Vagina (tissue), 2 donors: ENCODE results near the gene KCNA5.

ENCODE experiments used
- POLR2A ChIP-seq, 2 donors: fragments of 450-650 bp; IDR thresholded peaks; one replicate each; pipeline ENCODE4 v1.6.1; 2017; ENCODE audit warnings: antibody characterized with exemption in 2 of 2, mild to moderate bottlenecking in 2 of 2, moderate library complexity in 2 of 2
- POLR2AphosphoS5 ChIP-seq, 2 donors: sonication (generic); formaldehyde crosslinking; IDR thresholded peaks; one replicate each; pipeline ENCODE4 v1.9.0; 2017; ENCODE audit warnings: antibody characterized with exemption in 2 of 2, mild to moderate bottlenecking in 2 of 2, low read depth in 1 of 2; ENCODE audit not compliant: insufficient read depth in 1 of 2

GRCh38 chr12:5050542-5050941 is 6.9 kb downstream of the KCNA5 start:
- TF ChIP-seq POLR2A (IDR thresholded peaks at IDR 0.05) (no peak), POLR2AphosphoS5 (IDR thresholded peaks at IDR 0.05; ENCODE audit: insufficient read depth in 1 of 2, low read depth in 1 of 2) (no peak)
